HL-60 (cell line): ENCODE measurements around the gene CREB3L1.

ENCODE experiments used
- DNase-seq, 2 experiments: peaks; one replicate each; pipeline ENCODE4 v3.0.0-alpha.2; 2010 to 2020; ENCODE audit warnings: low read depth in 1 of 2, low spot score in 1 of 2
- H3K27ac ChIP-seq: fragments of 250-450 bp; sonication (Bioruptor Pico); replicated peaks from 2 replicates; pipeline ENCODE4 v1.5.1; 2020; ENCODE audit warnings: mild to moderate bottlenecking, moderate library complexity
- H3K27me3 ChIP-seq: fragments of 250-450 bp; sonication (Bioruptor Pico); 2 replicates; pipeline ENCODE4 v1.5.1; 2021; ENCODE audit warnings: mild to moderate bottlenecking, moderate library complexity; ENCODE audit not compliant: insufficient read depth, poor library complexity, severe bottlenecking
- H3K4me3 ChIP-seq: replicated peaks from 2 replicates; pipeline ENCODE4 v1.5.1; 2011; ENCODE audit warnings: mild to moderate bottlenecking, control low read depth, low read length; ENCODE audit not compliant: insufficient read depth
- GABPA ChIP-seq: IDR thresholded peaks from 2 replicates; pipeline ENCODE4 v1.6.1; 2012; ENCODE audit warnings: low read depth
- POLR2AphosphoS5 ChIP-seq: IDR thresholded peaks from 2 replicates; pipeline ENCODE4 v1.6.1; 2012; ENCODE audit warnings: low read depth
- SPI1 ChIP-seq: IDR thresholded peaks from 2 replicates; pipeline ENCODE4 v1.6.1; 2012; ENCODE audit warnings: low read depth, mild to moderate bottlenecking, borderline replicate concordance
- TF ChIP-seq, protein P1 (sequence below): IDR thresholded peaks from one replicate; pipeline ENCODE4 v1.5.1; 2011; ENCODE audit warnings: low read length, control low read depth, inconsistent platforms; ENCODE audit not compliant: insufficient read depth
- TF ChIP-seq, protein P2 (sequence below): IDR thresholded peaks from 2 replicates; pipeline ENCODE4 v1.6.1; 2012; ENCODE audit warnings: low read depth; ENCODE audit not compliant: insufficient replicate concordance

CREB3L1 gene

GRCh38 chr11:46345881-46346484, 68.5 kb downstream of the CREB3L1 start:
- TF ChIP-seq SPI1 (no peak), GABPA (peak; percentile 42; the same call in 1 of the 2 replicates), POLR2AphosphoS5 (0 out of 2 replicates have a peak, but pooled peaks have one; percentile 51)
- H3K4me3 ChIP-seq, result peak overlapping the region; percentile 82
- H3K27ac ChIP-seq, result peak overlapping the region; percentile 94
- no peaks in the 10 kb centered on the region for H3K27me3 ChIP-seq
- DNase-seq, result peak in 1 of 2 experiments; percentile 71

DNA sequence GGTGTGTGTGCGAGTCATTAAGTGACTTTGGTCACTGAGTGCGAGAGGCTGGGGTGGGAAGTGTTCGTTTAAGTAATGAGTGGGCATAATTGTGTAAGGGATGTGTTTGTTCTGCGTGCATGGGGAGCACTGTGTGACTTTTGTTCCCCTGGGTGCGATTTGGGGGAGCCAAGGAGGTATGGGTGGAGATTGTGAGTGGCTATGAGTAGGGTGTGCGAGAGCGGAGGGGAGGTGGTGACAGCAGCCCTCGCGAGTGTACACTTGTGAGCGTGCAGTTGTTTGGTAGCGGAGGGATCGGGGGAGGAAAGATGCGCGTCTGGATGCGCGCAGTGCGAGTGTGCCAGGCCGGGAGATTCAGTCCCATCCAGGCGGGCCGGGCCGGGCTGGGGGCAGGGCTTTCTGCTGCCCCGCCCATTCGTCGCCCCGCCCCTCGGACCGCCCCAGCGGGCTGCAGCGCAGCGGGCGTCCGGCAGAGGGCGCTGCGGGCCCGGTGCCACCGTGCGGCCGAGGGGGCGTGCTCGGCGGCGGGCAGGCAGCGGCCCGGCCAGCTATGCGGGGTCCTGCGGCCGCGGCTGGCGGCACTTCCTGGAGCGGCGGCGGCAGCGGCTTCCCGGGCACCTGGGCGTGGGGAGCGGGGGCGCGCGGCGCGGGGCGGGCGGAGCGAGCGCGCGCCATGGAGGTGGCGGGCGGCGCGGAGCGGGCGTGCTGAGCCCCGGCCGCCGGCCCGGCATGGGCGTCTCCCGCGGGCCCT, 69.6 kb downstream of the CREB3L1 start, which contains the start of gene DGKZ:
TSS of gene DGKZ (plus strand) at position 578 of the 751 bp plus-strand sequence. CDS start 197 bp downstream, outside the sequence.
- H3K27ac ChIP-seq, result peak within 1 kb of the TSS; percentile 94
- DNase-seq, result peak; percentile 81 to 83
- TF ChIP-seq POLR2AphosphoS5, result peak; percentile 51
- TF ChIP-seq SPI1, result no peak
- TF ChIP-seq, protein P1, sequence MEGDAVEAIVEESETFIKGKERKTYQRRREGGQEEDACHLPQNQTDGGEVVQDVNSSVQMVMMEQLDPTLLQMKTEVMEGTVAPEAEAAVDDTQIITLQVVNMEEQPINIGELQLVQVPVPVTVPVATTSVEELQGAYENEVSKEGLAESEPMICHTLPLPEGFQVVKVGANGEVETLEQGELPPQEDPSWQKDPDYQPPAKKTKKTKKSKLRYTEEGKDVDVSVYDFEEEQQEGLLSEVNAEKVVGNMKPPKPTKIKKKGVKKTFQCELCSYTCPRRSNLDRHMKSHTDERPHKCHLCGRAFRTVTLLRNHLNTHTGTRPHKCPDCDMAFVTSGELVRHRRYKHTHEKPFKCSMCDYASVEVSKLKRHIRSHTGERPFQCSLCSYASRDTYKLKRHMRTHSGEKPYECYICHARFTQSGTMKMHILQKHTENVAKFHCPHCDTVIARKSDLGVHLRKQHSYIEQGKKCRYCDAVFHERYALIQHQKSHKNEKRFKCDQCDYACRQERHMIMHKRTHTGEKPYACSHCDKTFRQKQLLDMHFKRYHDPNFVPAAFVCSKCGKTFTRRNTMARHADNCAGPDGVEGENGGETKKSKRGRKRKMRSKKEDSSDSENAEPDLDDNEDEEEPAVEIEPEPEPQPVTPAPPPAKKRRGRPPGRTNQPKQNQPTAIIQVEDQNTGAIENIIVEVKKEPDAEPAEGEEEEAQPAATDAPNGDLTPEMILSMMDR, result peak; percentile 2
- TF ChIP-seq GABPA, result no peak
- TF ChIP-seq, protein P2, sequence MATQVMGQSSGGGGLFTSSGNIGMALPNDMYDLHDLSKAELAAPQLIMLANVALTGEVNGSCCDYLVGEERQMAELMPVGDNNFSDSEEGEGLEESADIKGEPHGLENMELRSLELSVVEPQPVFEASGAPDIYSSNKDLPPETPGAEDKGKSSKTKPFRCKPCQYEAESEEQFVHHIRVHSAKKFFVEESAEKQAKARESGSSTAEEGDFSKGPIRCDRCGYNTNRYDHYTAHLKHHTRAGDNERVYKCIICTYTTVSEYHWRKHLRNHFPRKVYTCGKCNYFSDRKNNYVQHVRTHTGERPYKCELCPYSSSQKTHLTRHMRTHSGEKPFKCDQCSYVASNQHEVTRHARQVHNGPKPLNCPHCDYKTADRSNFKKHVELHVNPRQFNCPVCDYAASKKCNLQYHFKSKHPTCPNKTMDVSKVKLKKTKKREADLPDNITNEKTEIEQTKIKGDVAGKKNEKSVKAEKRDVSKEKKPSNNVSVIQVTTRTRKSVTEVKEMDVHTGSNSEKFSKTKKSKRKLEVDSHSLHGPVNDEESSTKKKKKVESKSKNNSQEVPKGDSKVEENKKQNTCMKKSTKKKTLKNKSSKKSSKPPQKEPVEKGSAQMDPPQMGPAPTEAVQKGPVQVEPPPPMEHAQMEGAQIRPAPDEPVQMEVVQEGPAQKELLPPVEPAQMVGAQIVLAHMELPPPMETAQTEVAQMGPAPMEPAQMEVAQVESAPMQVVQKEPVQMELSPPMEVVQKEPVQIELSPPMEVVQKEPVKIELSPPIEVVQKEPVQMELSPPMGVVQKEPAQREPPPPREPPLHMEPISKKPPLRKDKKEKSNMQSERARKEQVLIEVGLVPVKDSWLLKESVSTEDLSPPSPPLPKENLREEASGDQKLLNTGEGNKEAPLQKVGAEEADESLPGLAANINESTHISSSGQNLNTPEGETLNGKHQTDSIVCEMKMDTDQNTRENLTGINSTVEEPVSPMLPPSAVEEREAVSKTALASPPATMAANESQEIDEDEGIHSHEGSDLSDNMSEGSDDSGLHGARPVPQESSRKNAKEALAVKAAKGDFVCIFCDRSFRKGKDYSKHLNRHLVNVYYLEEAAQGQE, result no peak
- peak within 1 kb of the TSS; percentile 82 for H3K4me3 ChIP-seq
- H3K27me3 ChIP-seq, result no peaks in the 10 kb centered on the region

GRCh38 chr11:46347637-46348311, 70.3 kb downstream of the CREB3L1 start:
- TF ChIP-seq, protein P1, result no peak
- no peak for TF ChIP-seq SPI1
- TF ChIP-seq POLR2AphosphoS5, result no peak
- H3K4me3 ChIP-seq, result peak overlapping the region; percentile 77
- DNase-seq, result no peak
- H3K27me3 ChIP-seq, result no peaks in the 10 kb centered on the region
- H3K27ac ChIP-seq, result peak overlapping the region; percentile 55

DNA sequence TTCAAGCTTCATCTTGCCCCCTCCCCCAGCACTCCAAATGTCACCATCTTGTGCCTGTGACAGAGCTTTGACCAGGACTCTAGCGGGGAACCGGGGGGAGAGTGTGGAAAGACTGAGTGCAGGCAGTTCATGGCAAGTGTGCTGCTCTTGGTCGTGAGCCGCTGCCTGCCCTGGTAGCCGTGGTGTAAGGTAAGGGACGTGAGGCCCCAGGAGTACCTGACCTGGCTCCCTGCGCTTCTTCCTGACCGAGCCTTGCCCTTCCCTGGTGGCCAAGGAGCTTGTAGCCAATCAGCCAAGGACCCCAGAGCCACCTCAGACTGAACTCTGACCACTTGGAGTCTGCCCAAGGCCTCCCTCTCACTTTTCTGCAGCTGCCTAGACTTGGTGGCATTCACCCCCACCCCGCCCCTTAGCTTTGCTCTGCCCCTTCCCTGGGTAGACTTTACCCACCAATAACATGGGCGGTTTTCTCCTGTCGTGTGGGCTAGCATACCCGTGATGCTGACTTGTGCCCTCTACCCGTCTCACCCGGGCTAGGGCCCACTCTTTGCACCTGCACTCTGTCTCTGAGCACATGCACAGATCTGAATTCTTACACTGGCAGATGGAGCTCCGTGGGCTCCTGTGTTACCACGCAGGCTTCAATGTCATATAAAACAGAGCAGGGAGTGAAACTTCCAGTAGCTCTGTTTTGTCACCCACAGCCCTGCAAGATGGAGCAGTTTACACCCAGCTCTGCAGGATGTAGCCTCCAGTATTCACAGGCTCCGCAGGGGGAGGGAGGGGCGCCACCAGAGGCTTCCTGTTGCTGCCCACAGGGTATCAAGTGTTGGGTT, 71.3 kb downstream of the CREB3L1 start:
- no peaks in the 10 kb centered on the region for H3K27me3 ChIP-seq
- DNase-seq, result peak in 1 of 2 experiments; percentile 59
- peak overlapping the region; percentile 55 for H3K27ac ChIP-seq
- peak overlapping the region; percentile 77 for H3K4me3 ChIP-seq
- TF ChIP-seq, protein P1, result no peak
- TF ChIP-seq, protein P2, result no peak
- no peak for TF ChIP-seq SPI1
- TF ChIP-seq POLR2AphosphoS5, result no peak
- TF ChIP-seq GABPA, result no peak
